HG03342 (cell line): ENCODE measurements around the gene PCBP3.

Experiments
- ATAC-seq: cut with Tn5 transposase; IDR thresholded peaks from one replicate; pipeline ENCODE4 v1.9.1; 2021; ENCODE audit warnings: mild to moderate bottlenecking, moderate library complexity; ENCODE audit not compliant: unreplicated experiment

PCBP3 gene

DNA sequence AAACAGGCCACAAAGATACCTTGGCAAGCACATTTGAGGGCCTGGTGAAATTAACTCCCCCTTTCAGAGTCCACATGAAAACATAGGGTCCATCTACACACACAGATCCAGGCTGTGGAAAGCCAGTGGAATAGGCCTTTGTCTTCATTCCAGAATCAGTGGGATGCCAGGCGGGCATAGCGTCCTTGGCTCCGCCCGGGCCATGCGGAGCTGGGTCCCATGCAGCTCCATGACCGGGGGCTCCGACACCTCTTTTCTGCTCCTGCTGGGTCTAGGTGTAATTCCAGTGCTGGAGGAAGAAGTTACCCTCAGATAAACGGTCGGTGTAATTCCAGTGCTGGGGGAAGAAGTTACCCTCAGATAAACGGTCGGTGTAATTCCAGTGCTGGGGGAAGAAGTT, 274.5 kb downstream of the PCBP3 start:
- ATAC-seq, result no peak

DNA sequence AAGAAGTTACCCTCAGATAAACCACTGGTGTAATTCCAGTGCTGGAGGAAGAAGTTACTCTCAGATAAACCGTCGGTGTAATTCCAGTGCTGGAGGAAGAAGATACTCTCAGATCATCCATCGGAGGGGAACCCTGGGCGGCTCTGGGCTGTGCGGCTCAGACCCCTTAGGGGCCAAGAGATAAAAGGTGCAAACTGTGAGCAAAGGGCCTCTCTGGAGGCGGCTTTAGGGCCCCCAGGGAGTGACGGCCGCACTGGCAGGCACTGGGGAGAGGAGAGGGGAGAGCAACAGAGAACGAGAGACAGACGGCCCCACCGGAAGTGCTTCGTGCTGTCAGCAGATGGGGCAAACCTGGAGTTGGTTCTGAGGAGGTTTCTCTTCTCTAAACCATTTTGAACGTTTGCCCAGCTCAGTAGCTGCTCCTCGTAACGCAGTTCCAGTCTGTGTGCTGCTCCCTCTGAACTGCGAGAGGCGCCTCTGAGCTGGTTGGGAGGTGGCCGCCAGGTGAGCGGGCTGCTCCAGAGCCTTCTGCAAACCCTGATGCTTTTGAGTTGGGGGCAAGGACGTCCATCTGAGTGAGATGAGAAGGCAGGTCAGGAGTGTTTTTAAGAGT, 275.4 kb downstream of the PCBP3 start:
- no peak for ATAC-seq

DNA sequence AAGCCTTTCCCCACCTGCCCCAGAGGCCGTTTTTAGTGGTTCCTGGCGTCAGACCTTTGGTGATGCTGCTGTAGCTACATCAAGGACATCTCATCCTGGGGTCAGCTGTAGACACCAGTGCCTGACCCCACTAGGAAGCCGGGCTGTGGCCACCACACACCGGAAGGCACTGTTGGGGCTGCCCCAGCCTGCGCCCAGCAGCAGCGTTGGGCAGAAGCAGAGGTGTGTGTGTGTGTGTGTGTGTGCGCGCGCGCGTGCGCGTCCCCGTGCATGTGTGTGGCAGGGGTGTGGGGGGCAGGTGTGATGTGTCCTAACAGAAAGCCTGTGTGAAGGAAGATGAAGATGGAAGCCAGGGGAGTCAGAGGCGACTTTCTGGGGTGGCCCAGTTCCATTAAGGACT, 276.1 kb downstream of the PCBP3 start:
- no peak for ATAC-seq

DNA sequence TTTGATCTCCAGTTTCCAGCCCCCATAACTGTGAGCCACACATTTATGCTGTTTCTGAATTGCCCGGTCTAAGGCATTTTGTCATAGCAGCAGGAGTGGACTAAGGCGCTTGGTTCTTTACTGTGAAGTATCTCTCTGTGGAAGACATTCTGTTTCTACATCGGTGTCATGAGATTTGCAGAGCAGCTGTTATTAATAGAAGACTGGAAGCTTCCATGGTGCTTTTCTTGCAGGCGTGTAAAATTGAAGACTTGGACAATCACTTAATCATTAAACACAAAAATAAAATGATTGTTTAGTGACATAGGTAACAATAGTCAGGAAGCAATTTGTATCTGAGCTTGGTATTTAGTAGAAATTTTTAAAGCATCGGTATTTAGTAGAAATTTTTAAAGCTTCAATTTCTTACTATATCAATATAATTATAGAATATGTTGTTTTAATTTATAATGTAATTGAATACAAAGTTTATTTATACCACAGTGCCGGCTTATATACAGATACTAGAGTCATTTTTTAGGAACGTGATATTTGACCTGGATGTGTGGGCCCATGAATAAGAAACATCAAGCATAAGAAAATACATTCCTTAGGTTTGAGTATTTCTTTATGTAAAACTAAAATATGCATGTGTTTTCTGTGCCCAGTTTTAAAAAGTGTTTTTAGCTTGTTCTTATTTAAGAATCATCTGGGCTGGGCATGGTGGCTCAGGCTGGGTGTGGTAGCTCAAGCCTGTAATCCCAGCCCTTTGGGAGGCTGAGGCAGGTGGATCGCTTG, 277.5 kb downstream of the PCBP3 start:
- ATAC-seq, result no peak

DNA sequence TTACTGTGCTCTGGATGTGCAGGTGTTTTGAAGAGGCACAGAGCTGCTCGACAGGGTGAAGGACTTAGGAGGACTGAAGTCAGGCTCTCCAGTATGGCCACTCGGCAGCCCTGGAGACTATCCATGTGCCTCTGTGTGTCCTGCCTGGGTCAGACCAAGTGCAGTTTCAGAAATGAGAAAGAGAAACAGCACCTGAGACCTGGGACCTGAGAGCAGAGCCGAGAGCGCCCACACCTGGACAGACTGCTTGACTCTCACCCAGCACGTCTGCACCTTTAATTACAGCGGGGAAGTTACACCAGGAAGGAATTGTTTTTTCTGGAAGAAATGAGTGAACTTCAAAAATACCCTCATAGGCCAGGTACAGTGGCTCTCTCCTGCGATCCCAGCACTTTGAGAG, 278.4 kb downstream of the PCBP3 start:
- ATAC-seq, result no peak

DNA sequence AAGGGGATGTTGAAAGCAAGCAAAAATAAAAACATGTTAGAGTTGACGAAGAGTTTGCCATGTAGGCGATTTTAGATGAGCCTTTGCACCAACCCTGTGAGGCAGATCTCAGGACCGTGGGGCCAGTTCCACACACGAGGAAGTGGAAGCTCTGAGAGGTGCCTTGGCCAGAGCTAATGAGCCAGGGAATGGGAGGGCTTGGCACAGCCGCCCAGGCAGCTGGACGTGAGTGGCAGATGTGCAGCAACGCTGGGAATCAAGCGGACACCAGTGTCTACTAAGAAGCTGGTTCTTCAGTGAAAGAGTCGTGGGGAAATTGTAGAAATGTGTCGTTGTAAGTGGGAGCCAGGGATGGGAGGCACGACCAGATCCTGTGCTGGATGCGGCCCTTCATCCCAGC, 279.1 kb downstream of the PCBP3 start:
- no peak for ATAC-seq

DNA sequence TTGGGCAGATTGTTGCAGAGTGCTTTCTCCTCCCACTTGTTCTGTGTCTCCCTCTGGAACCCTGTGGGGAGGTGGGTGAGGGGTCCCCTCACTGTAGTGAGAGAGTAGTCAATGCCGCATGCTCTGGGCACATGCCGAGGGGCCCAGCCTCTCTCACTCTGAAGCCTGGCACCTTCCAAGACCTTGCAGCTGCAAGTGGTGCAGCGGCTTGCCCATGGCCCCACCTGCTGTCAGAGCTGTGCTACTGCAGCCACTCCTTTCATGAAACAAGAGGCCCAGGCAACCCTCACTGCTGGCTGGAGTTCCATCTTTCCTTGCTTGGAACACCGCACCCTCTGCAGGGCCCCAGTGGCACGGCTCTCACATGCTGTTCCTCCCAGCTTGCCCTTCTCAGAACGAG, 279.6 kb downstream of the PCBP3 start:
- no peak for ATAC-seq

DNA sequence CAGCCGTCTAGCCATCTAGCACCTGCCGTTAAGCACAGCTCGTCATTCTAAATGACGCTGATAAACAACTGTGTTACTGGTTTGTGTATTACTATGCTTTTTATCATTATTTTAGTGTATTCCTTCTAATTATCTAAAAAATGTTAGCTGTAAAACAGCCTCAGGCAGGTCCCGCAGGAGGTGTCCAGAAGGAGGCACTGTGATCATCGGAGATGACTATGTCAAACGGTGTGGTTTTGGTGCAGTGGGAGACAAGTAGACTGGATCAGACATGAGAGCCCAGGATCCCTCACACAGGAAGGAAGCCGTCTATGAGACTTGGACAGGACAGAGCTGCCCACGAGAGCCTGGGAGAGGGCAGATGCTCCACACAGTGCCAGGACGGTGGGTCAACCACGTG, 282.8 kb downstream of the PCBP3 start:
- no peak for ATAC-seq

- no peak for ATAC-seq
Observed at GRCh38 chr21:45927032-45927431, 283.5 kb downstream of the PCBP3 start.

GRCh38 chr21:45927851-45928850, 284.6 kb downstream of the PCBP3 start:
- no peak for ATAC-seq

GRCh38 chr21:45929449-45929848, 285.9 kb downstream of the PCBP3 start:
- ATAC-seq, result no peak

DNA sequence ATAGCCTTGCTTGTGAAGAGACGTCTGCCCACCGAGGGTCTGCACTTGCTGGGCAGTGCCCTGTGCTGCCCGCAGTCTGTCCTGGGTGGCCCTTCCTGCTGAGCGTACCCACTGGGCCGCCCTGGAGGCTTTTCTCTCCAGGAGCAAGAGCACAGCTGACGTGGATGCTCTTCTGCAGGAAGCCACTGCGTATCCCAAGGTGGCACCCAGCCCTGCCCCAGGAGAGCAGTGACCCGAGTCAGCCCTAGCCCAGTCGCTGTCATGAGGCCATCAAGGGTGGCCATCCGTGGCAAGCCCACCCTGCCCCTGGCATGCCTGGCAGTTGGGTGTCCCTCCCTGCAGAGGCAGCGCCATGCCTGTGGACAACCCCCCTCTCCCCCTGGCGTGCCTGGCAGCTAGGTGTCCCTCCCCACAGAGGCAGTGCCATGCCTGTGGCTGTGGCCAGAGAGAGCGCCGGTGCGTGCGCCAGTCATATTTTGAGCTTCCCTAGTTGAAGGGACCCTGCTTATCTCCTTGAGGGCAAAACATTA, 286.8 kb downstream of the PCBP3 start:
- ATAC-seq, result no peak

- no peak for ATAC-seq
Observed at GRCh38 chr21:45930792-45931191, 287.3 kb downstream of the PCBP3 start.

- ATAC-seq, result no peak
Observed at GRCh38 chr21:45931397-45931969, 288.0 kb downstream of the PCBP3 start.

- ATAC-seq, result no peak
Observed at GRCh38 chr21:45932922-45933502, 289.5 kb downstream of the PCBP3 start.

DNA sequence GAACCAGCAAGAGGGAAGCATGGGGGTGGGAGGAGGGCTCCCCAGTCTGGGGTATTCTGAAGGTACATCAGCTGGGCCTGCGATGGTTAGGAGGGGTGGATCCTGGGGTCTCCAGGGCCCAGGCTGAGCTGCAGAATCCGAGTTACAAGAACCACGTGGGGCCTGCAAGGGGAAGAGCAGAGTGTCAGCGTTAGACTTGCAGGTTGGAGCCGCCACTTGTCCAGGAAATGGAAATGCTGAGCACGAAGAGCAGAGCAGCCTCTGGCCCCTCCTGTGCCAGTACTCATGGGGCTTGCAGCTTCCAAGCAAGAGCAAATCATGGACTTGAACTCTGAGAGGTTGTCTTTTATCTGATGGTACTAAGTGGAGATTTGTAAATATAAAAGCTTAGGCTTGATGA, 290.6 kb downstream of the PCBP3 start:
- ATAC-seq, result no peak

- no peak for ATAC-seq
Observed at GRCh38 chr21:45934554-45934953, 291.0 kb downstream of the PCBP3 start.

- ATAC-seq, result no peak
Observed at GRCh38 chr21:45935628-45936027, 292.1 kb downstream of the PCBP3 start.

- ATAC-seq, result no peak
Observed at GRCh38 chr21:45937721-45938452, 294.4 kb downstream of the PCBP3 start.

DNA sequence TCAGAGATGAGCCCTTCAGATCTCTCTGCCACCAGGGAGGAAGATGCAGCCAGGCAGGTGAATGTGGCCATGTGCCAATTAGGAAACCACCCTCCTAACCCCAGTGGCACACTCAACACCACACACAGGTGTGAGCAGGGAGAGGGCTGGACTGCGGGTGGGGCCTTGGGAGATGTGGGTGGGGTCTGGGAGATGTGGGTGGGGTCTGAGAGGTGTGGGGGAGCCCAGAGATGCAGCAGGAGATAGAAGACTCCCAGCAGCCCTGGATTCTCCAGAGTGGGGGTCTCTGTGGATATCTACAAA, 294.9 kb downstream of the PCBP3 start:
- ATAC-seq, result no peak
